CD4-positive, alpha-beta T cell treated with Interferon alpha-2 for 1 hour (primary cell): ENCODE data around the gene HTR6.
A peak's percentile ranks its signal among the peaks of the same experiment; 100 is the strongest.
"Not testable (repeated sequence)": the region's sequence is repeated elsewhere in the genome, so short reads cannot be mapped to it uniquely, and the experiment has no call there.

Experiments
- DNase-seq, 2 donors: peaks; one replicate each; pipeline ENCODE4 v3.0.0-alpha.2; 2020 to 2022

The HTR6 gene

GRCh38 chr1:19664453-19665185 lies at the start of gene HTR6:
HTR6 (plus strand) TSS chr1:19664875; CDS start chr1:19665754, 879 bp downstream.
- peak in 1 of 2 donors; percentile 52 for DNase-seq

- no peak for DNase-seq
Observed at GRCh38 chr1:19615438-19615837, 49.2 kb upstream of the HTR6 start.

- no peak for DNase-seq
Observed at GRCh38 chr1:19616489-19616888, 48.2 kb upstream of the HTR6 start.

- no peak for DNase-seq
Observed at GRCh38 chr1:19617376-19617775, 47.3 kb upstream of the HTR6 start.

- DNase-seq = no peak
Observed at GRCh38 chr1:19618428-19618827, 46.2 kb upstream of the HTR6 start.

- no peak for DNase-seq
Observed at GRCh38 chr1:19619697-19620384, 44.8 kb upstream of the HTR6 start.

- no peak for DNase-seq
Observed at GRCh38 chr1:19620786-19621185, 43.9 kb upstream of the HTR6 start.

- no peak for DNase-seq
Observed at GRCh38 chr1:19621274-19621950, 43.3 kb upstream of the HTR6 start.

GRCh38 chr1:19622204-19622603 lies 42.5 kb upstream of the HTR6 start:
- DNase-seq = no peak

- no peak for DNase-seq
Observed at GRCh38 chr1:19623523-19623922, 41.2 kb upstream of the HTR6 start.

- no peak for DNase-seq
Observed at GRCh38 chr1:19625291-19625937, 39.3 kb upstream of the HTR6 start.

GRCh38 chr1:19628879-19629278 lies 35.8 kb upstream of the HTR6 start:
- no peak for DNase-seq

- no peak for DNase-seq
Observed at GRCh38 chr1:19629357-19629756, 35.3 kb upstream of the HTR6 start.

GRCh38 chr1:19630192-19630591 lies 34.5 kb upstream of the HTR6 start:
- not testable (repeated sequence) for DNase-seq

- no peak for DNase-seq
Observed at GRCh38 chr1:19630720-19631395, 33.8 kb upstream of the HTR6 start.

- no peak for DNase-seq
Observed at GRCh38 chr1:19632211-19632610, 32.5 kb upstream of the HTR6 start.

- DNase-seq = no peak
Observed at GRCh38 chr1:19633106-19633505, 31.6 kb upstream of the HTR6 start.

- DNase-seq = not testable (repeated sequence)
Observed at GRCh38 chr1:19635064-19635463, 29.6 kb upstream of the HTR6 start.

- no peak for DNase-seq
Observed at GRCh38 chr1:19635646-19636045, 29.0 kb upstream of the HTR6 start.

- no peak for DNase-seq
Observed at GRCh38 chr1:19636065-19636464, 28.6 kb upstream of the HTR6 start.

- DNase-seq = not testable (repeated sequence)
Observed at GRCh38 chr1:19636749-19637148, 27.9 kb upstream of the HTR6 start.

GRCh38 chr1:19637606-19638005 lies 27.1 kb upstream of the HTR6 start:
- no peak for DNase-seq

GRCh38 chr1:19639228-19639627 lies 25.4 kb upstream of the HTR6 start:
- not testable (repeated sequence) for DNase-seq
